A673 (cell line): Measurements from ENCODE around the gene RCBTB2. TPM values are rescaled to one million over a fixed set of nuclear protein-coding genes. Genes with fewer than 3 reads are reported as not detected.

Experiments used
- Bru-seq: library from RNA; stranded (reverse); fragments of 400-500 nt; gene quantifications from one replicate; lab custom pipeline; 2021; lab: Mats Ljungman, UMichigan
- BruChase-seq, 2 experiments: library from RNA; stranded (reverse); fragments of 400-500 nt; gene quantifications; one replicate each; lab custom pipeline; 2021; lab: Mats Ljungman, UMichigan
- BruUV-seq: library from RNA; stranded (reverse); fragments of 400-500 nt; replicated peaks from 2 replicates; lab custom pipeline; 2021; lab: Mats Ljungman, UMichigan
- CTCF ChIA-PET: fragments of 300-600 bp; sonication (Branson Sonifier 250); formaldehyde crosslinking; loops from one replicate; lab custom pipeline; 2022; ENCODE audit warnings: antibody characterized with exemption; lab: Charles Lee
- POLR2A ChIA-PET: fragments of 300-600 bp; sonication (Branson Sonifier 250); formaldehyde crosslinking; loops from one replicate; lab custom pipeline; 2022; ENCODE audit warnings: antibody characterized with exemption; ENCODE audit not compliant: low non-redundant PET; lab: Charles Lee
- DNase-seq: peaks from one replicate; pipeline ENCODE4 v3.0.0-alpha.2; 2015; ENCODE audit warnings: low spot score
- H3K27ac ChIP-seq: fragments of 200-600 bp; sonication (generic); 2 replicates; pipeline ENCODE4 v1.5.1; 2016; ENCODE audit warnings: mixed run types, low read depth, mild to moderate bottlenecking, mixed read lengths, antibody characterized with exemption, low read length; ENCODE audit not compliant: poor library complexity, severe bottlenecking
- H3K27me3 ChIP-seq: fragments of 200-600 bp; sonication (generic); replicated peaks from 2 replicates; pipeline ENCODE4 v1.6.1; 2017; ENCODE audit warnings: mixed run types, low read depth, mild to moderate bottlenecking, mixed read lengths, antibody characterized with exemption, low read length; ENCODE audit not compliant: insufficient read depth, poor library complexity
- H3K36me3 ChIP-seq: fragments of 200-600 bp; sonication (generic); 2 replicates; pipeline ENCODE4 v1.6.1; 2016; ENCODE audit warnings: mixed run types, mild to moderate bottlenecking, mixed read lengths, antibody characterized with exemption, low read length; ENCODE audit not compliant: insufficient read depth, poor library complexity, severe bottlenecking
- H3K4me1 ChIP-seq: fragments of 200-600 bp; sonication (generic); 2 replicates; pipeline ENCODE4 v1.6.1; 2017; ENCODE audit warnings: mixed run types, mild to moderate bottlenecking, mixed read lengths, antibody characterized with exemption, low read length; ENCODE audit not compliant: insufficient read depth, poor library complexity, severe bottlenecking
- H3K4me3 ChIP-seq: fragments of 200-600 bp; sonication (generic); 2 replicates; pipeline ENCODE4 v1.5.1; 2016; ENCODE audit warnings: low read depth, mixed run types, mild to moderate bottlenecking, mixed read lengths, low read length; ENCODE audit not compliant: poor library complexity, severe bottlenecking
- H3K9me3 ChIP-seq: fragments of 200-600 bp; sonication (generic); 2 replicates; pipeline ENCODE4 v1.6.1; 2016; ENCODE audit warnings: mixed run types, low read depth, mild to moderate bottlenecking, mixed read lengths, antibody characterized with exemption, low read length; ENCODE audit not compliant: poor library complexity, severe bottlenecking
- CTCF ChIP-seq: fragments of 300-800, 200-600 bp; sonication (generic); conservative IDR thresholded peaks from 2 replicates; pipeline ENCODE4 v1.5.1; 2017; ENCODE audit warnings: low read depth, mild to moderate bottlenecking, antibody characterized with exemption, low read length, moderate library complexity, mixed read lengths
- EZH2 ChIP-seq: fragments of 200-600 bp; sonication (generic); IDR thresholded peaks from 2 replicates; pipeline ENCODE4 v1.6.1; 2017; ENCODE audit warnings: borderline replicate concordance, low read depth, mild to moderate bottlenecking, mixed read lengths, antibody characterized with exemption, low read length; ENCODE audit not compliant: poor library complexity, severe bottlenecking
- intact Hi-C: fragments of 100-400 bp; cut with micrococcal nuclease; formaldehyde crosslinking; loops from one replicate; pipeline ENCODE4 v1.10.0; 2022; ENCODE audit not compliant: unreplicated experiment
- long read RNA-seq: library from polyadenylated mRNA; stranded (forward); transcript quantifications from one replicate; pipeline ENCODE4 v2.0.0, GENCODE V29; 2022
- total RNA-seq: library from RNA; stranded (reverse); gene quantifications from 2 replicates; pipeline ENCODE4 v1.2.3, GENCODE V29; 2021

Gene RCBTB2
- total RNA-seq (4.3 and 6.3 TPM in 2 replicates), Bru-seq, nascent RNA (percentile 58 among the genes with signal in this experiment), BruChase-seq, experiment 1, labeled RNA remaining after a 2-hour chase (percentile 54 among the genes with signal in this experiment), BruChase-seq, experiment 2, labeled RNA remaining after a 6-hour chase (percentile 49 among the genes with signal in this experiment)
- long read RNA-seq, transcript RCBTB2-201 (15 exons, 3,232 nt) = major isoform, 5 of 13 reads
- long read RNA-seq, partial matches to known transcripts = 1 of 13 reads
- long read RNA-seq, other reads (novel, unspliced or antisense) = 3 of 13 reads

- BruUV-seq = no TSS peak
- TF ChIP-seq EZH2 = no peak
- TF ChIP-seq CTCF = no peak
- peak; percentile 99 for DNase-seq
- Histone ChIP-seq H3K27ac (peak within 1 kb of the TSS; percentile 93), H3K4me1 (peaks cover 18% of the 10 kb centered on the region), H3K4me3 (peak within 1 kb of the TSS; percentile 68), H3K9me3 (no peaks in the 10 kb centered on the region), H3K27me3 (no peaks in the 10 kb centered on the region), H3K36me3 (no peaks in the 10 kb centered on the region)
- intact Hi-C loops = no loop called here
- ChIA-PET CTCF (no interaction called here), POLR2A (interaction anchor here (0.6 kb wide), 3 partner anchors 15 to 205 kb away, joined by 3 read pairs; partner anchors contain the start of gene LPAR6)
These were observed at the start of gene RCBTB2 for GRCh38 chr13:48532506-48533499. TSS of gene RCBTB2 (minus strand) at chr13:48533080. CDS start at chr13:48521939, 11,141 bp downstream.

GRCh38 chr13:48582084-48582483 lies 49.2 kb upstream of the RCBTB2 start:
- TF ChIP-seq CTCF = no peak
- no peak for TF ChIP-seq EZH2
- intact Hi-C loops = loop anchor here (1.0 kb wide), 1 partner anchor 248 kb away; no protein-coding TSS in a partner anchor
- Histone ChIP-seq H3K27me3 (peaks cover 16% of the 10 kb centered on the region), H3K4me1 (no peaks in the 10 kb centered on the region), H3K4me3 (no peak overlapping the region), H3K27ac (no peak overlapping the region), H3K9me3 (no peaks in the 10 kb centered on the region), H3K36me3 (no peaks in the 10 kb centered on the region)
- DNase-seq = no peak
- BruUV-seq = no TSS peak
- POLR2A ChIA-PET = no interaction called here
- CTCF ChIA-PET = no interaction called here

GRCh38 chr13:48580896-48581295 lies 48.0 kb upstream of the RCBTB2 start:
- TF ChIP-seq EZH2 (no peak), CTCF (no peak)
- H3K27ac ChIP-seq = no peak overlapping the region
- BruUV-seq = no TSS peak
- H3K4me1 ChIP-seq = no peaks in the 10 kb centered on the region
- no peak for DNase-seq
- no peaks in the 10 kb centered on the region for H3K9me3 ChIP-seq
- H3K27me3 ChIP-seq = peaks cover 16% of the 10 kb centered on the region
- ChIA-PET POLR2A (no interaction called here), CTCF (interaction anchor here (0.8 to 1.3 kb wide), 4 partner anchors 188 to 701 kb away, joined by 3 to 21 read pairs (median 8); no protein-coding TSS in a partner anchor)
- no peaks in the 10 kb centered on the region for H3K36me3 ChIP-seq
- intact Hi-C loops = loop anchor here (1.0 kb wide), 1 partner anchor 454 kb away; no protein-coding TSS in a partner anchor
- no peak overlapping the region for H3K4me3 ChIP-seq
